NAMALWA (cell line): Measurements from ENCODE around the gene ARHGEF7.

Experiments used
- DNase-seq: peaks from one replicate; pipeline ENCODE4 v3.0.0-alpha.2; 2015; ENCODE audit warnings: low spot score

The ARHGEF7 gene

DNA sequence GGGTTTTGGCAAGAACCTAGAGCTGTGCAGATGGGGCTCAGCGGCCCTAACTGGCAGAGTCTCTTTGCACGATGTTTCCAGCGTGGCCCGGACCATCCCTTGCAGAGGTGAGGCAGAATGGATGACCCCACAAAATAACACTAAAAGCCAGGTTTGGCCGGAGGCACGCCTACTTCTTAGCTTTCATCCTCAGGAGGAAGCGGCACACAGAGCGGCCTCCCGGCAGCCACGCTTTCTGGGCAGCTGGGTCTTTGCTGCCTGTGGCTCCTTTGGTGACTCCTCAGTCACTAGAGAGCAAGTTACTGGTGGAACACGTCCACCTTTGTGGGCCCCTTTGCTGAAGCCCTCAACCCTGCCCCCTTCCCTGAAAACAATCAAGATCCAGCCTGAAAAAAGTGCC lies 230.6 kb downstream of the ARHGEF7 start:
- no peak for DNase-seq

DNA sequence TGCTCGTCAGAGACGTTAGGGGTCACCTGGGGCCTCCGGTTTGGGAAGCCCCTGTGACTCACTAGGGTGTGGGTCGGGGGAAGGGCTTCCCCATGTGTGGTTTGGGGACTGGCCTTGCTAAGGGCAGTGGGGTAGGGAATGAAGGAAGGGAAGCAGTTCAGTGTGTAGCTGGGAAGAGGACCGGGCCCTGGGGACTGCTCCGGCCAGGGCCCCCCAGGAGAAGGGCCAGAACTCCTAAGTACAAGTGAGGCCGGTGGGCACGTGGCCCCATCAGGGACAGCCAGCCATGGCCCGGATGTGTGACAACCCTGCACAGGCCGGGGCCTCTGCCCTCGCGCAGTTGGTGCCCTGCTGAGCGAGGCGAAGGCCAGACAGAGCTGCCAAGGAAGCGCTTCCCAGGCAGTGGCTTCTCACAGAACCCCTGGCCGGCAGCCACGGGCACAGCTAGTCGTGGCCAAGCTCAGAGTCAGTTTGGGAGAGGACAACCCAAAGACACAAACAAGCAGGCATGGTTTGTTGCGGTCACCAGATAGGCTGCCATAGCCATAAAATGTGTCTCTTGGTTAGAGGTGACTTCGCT lies 231.1 kb downstream of the ARHGEF7 start:
- no peak for DNase-seq

DNA sequence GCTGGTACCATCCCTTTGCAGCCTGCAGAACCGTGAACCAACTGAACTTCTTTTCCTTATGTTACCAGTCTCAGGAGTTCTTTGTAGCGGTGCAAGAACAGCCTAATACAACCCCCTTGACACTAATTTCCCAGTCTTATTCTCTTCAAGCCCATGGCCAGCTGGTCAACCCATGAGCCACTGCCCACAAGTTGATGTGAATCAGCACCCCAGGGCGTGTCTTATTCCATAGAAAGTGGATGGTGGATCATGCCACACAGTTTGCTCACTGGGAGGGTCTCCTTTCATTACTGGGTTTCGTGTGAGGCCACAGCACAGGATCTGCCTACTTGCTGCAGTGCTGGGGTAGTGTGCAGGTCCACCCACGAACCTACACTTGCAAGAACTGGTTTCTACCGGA lies 232.3 kb downstream of the ARHGEF7 start:
- no peak for DNase-seq

DNA sequence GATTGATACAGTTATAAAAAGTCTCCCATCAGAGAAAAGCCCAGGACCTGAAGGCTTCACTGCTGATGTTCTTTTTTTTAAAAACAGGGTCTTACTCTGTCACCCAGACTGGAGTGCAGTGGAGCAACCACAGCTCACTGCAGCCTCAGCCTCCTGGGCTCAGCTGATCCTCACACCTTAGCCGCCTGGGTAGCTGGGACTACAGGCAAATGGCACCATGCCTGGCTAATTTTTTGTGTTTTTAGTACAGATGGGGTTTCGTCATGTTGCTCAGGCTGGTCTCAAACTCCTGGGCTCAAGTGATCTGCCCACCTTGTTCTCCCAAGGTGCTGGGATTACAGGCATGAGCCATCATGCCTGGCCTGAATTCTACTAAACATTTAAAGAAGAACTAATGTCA lies 238.4 kb downstream of the ARHGEF7 start:
- no peak for DNase-seq

DNA sequence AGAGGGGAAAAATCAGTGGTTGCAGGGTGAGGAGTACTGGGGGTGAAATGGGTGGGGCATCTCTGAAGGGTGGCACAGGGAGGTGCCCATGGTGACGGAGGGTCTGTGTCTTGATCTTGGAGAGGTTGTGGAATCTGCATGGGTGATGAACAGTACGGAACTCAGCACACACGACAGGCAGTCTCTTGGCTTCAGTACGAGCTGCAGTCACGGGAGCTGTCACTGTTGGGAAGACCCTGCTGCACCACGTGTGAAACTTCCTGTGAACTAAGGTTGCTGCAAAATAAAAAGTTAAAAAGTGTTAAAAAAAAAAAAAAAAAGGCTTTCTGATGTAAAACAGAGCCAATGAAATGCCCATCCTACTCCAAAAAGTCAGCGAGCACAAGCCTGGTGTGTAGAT lies 239.7 kb downstream of the ARHGEF7 start:
- DNase-seq: no peak
